H1 (cell line): ENCODE measurements around the gene MRPL19. TPM values are rescaled to one million over a fixed set of nuclear protein-coding genes. Genes with fewer than 3 reads are reported as not detected.

Experiments
- CTCF ChIA-PET: fragments of 300-600 bp; sonication (Branson Sonifier 250); formaldehyde crosslinking; loops from one replicate; lab custom pipeline; 2021; ENCODE audit not compliant: partially characterized antibody; lab: Charles Lee
- POLR2A ChIA-PET: fragments of 300-600 bp; sonication (Branson Sonifier 250); formaldehyde crosslinking; loops from one replicate; lab custom pipeline; 2021; ENCODE audit warnings: inconsistent platforms; ENCODE audit not compliant: partially characterized antibody; lab: Charles Lee
- DNase-seq, 2 experiments: peaks; one replicate each; pipeline versions ENCODE4 v3.0.0 to v3.0.0-alpha.2; 2010 to 2022; ENCODE audit warnings: low spot score in 2 of 2, low read depth in 1 of 2, mixed read lengths in 1 of 2
- FAIRE-seq: peaks from 2 replicates; lab custom pipeline; 2011; peaks lifted over from hg19 to GRCh38; lab: Jason Lieb, UNC
- H2AFZ ChIP-seq: 2 replicates; pipeline ENCODE4 v1.8.1; 2012; ENCODE audit warnings: low read length, inconsistent platforms
- H2AK5ac ChIP-seq: 2 replicates; pipeline ENCODE4 v1.6.1; 2013; ENCODE audit warnings: low read depth, low read length
- H2BK120ac ChIP-seq: replicated peaks from 2 replicates; pipeline ENCODE3; 2013; ENCODE audit warnings: low read depth, low read length, inconsistent platforms
- H2BK12ac ChIP-seq: 2 replicates; pipeline ENCODE4 v1.6.1; 2013; ENCODE audit warnings: low read depth, low read length
- H2BK15ac ChIP-seq: 2 replicates; pipeline ENCODE4 v1.6.1; 2013; ENCODE audit warnings: low read length
- H2BK20ac ChIP-seq: 2 replicates; pipeline ENCODE4 v1.6.1; 2013; ENCODE audit warnings: low read length
- H2BK5ac ChIP-seq: 2 replicates; pipeline ENCODE4 v1.6.1; 2013; ENCODE audit warnings: low read depth, low read length
- H3K14ac ChIP-seq: 2 replicates; pipeline ENCODE4 v1.6.1; 2013; ENCODE audit warnings: inconsistent platforms; ENCODE audit not compliant: insufficient read length
- H3K18ac ChIP-seq: 2 replicates; pipeline ENCODE4 v1.6.1; 2013; ENCODE audit warnings: low read length; ENCODE audit errors: extremely low read depth
- H3K23ac ChIP-seq: 2 replicates; pipeline ENCODE4 v1.6.1; 2013; ENCODE audit warnings: inconsistent platforms; ENCODE audit not compliant: insufficient read length
- H3K23me2 ChIP-seq: 2 replicates; pipeline ENCODE4 v1.6.1; 2013; ENCODE audit warnings: low read depth, low read length
- H3K27ac ChIP-seq: 2 replicates; pipeline ENCODE4 v1.6.1; 2011; ENCODE audit warnings: low read depth, low read length, inconsistent platforms
- H3K27me3 ChIP-seq, 4 experiments: replicated peaks in 1 of 4; 1 replicate in 1 of 4; 2 replicates in 3 of 4; pipeline versions ENCODE4 v1.6.1 to v1.8.1; 2011 to 2013; ENCODE audit warnings: low read length in 3 of 4, mild to moderate bottlenecking in 3 of 4, inconsistent platforms in 2 of 4, mixed read lengths in 2 of 4, moderate library complexity in 1 of 4; ENCODE audit not compliant: control insufficient read depth in 3 of 4, insufficient read depth in 3 of 4; ENCODE audit errors: extremely low read depth in 1 of 4
- H3K36me3 ChIP-seq, 4 experiments: 2 replicates each; pipeline versions ENCODE4 v1.6.1 to v1.8.1; 2011 to 2013; ENCODE audit warnings: mild to moderate bottlenecking in 4 of 4, low read length in 3 of 4, moderate library complexity in 2 of 4, control low read depth in 1 of 4, inconsistent platforms in 1 of 4; ENCODE audit not compliant: insufficient read depth in 4 of 4, control insufficient read depth in 2 of 4
- H3K4ac ChIP-seq: replicated peaks from 2 replicates; pipeline ENCODE3; 2013; ENCODE audit warnings: low read length, low read depth, mixed read lengths, inconsistent platforms; ENCODE audit not compliant: insufficient read length
- H3K4me1 ChIP-seq, 4 experiments: replicated peaks in 1 of 4; 1 replicate in 1 of 4; 2 replicates in 3 of 4; pipeline versions ENCODE4 v1.6.1 to v1.8.1; 2011 to 2013; ENCODE audit warnings: low read length in 3 of 4, inconsistent platforms in 2 of 4, mixed read lengths in 1 of 4; ENCODE audit not compliant: insufficient read depth in 4 of 4, control insufficient read depth in 3 of 4
- H3K4me2 ChIP-seq, 2 experiments: 2 replicates each; pipeline versions ENCODE4 v1.6.1 to v1.8.1; 2011 to 2013; ENCODE audit warnings: low read depth in 2 of 2, low read length in 2 of 2, control low read depth in 1 of 2, inconsistent platforms in 1 of 2, mild to moderate bottlenecking in 1 of 2; ENCODE audit not compliant: insufficient read depth in 1 of 2
- H3K4me3 ChIP-seq, 4 experiments: fragments of 200-600, 300-600 bp in 1 of 4; sonication (generic), shearing (Covaris generic), sonication (Bioruptor Twin) in 1 of 4; 2 replicates each; pipeline versions ENCODE4 v1.5.1 to v1.8.1; 2011 to 2016; ENCODE audit warnings: low read length in 4 of 4, low read depth in 3 of 4, control low read depth in 2 of 4, inconsistent platforms in 2 of 4, mild to moderate bottlenecking in 2 of 4, mixed read lengths in 1 of 4, moderate library complexity in 1 of 4; ENCODE audit not compliant: insufficient read depth in 2 of 4; ENCODE audit errors: extremely low read depth in 1 of 4
- H3K56ac ChIP-seq: replicated peaks from 2 replicates; pipeline ENCODE3; 2013; ENCODE audit warnings: low read depth, mild to moderate bottlenecking, mixed read lengths, low read length, inconsistent platforms; ENCODE audit not compliant: insufficient read length
- H3K79me1 ChIP-seq: 2 replicates; pipeline ENCODE4 v1.6.1; 2013; ENCODE audit warnings: low read depth, low read length, control low read depth
- H3K79me2 ChIP-seq, 2 experiments: 2 replicates each; pipeline versions ENCODE4 v1.6.1 to v1.8.1; 2012 to 2013; ENCODE audit warnings: low read length in 2 of 2, mild to moderate bottlenecking in 2 of 2, inconsistent platforms in 1 of 2; ENCODE audit not compliant: insufficient read depth in 2 of 2, control insufficient read depth in 1 of 2
- H3K9ac ChIP-seq, 4 experiments: replicated peaks in 1 of 4; 1 replicate in 1 of 4; 2 replicates in 3 of 4; pipeline versions ENCODE4 v1.6.1 to v1.8.1; 2011 to 2013; ENCODE audit warnings: low read depth in 3 of 4, low read length in 3 of 4, control low read depth in 2 of 4, mild to moderate bottlenecking in 2 of 4, moderate library complexity in 2 of 4, inconsistent platforms in 1 of 4; ENCODE audit errors: extremely low read depth in 1 of 4
- H3K9me3 ChIP-seq, 2 experiments: 2 replicates each; pipeline versions ENCODE4 v1.6.1 to v1.8.1; 2012 to 2013; ENCODE audit warnings: mild to moderate bottlenecking in 2 of 2, moderate library complexity in 2 of 2, control low read depth in 1 of 2, inconsistent platforms in 1 of 2, low read depth in 1 of 2, low read length in 1 of 2, mixed read lengths in 1 of 2; ENCODE audit not compliant: insufficient read depth in 2 of 2
- H4K20me1 ChIP-seq, 2 experiments: replicated peaks in 1 of 2; 2 replicates each; pipeline versions ENCODE3 to v1.8.1; 2011 to 2013; ENCODE audit warnings: inconsistent platforms in 2 of 2, low read length in 2 of 2, mild to moderate bottlenecking in 1 of 2; ENCODE audit not compliant: insufficient read depth in 2 of 2, control insufficient read depth in 1 of 2
- H4K5ac ChIP-seq: 2 replicates; pipeline ENCODE4 v1.6.1; 2013; ENCODE audit warnings: low read length, low read depth, mixed read lengths, inconsistent platforms; ENCODE audit not compliant: insufficient read length
- H4K8ac ChIP-seq: 2 replicates; pipeline ENCODE4 v1.8.0; 2013; ENCODE audit warnings: mild to moderate bottlenecking, moderate library complexity, low read length, inconsistent platforms; ENCODE audit not compliant: insufficient read depth; ENCODE audit errors: extremely low read depth
- H4K91ac ChIP-seq: replicated peaks from 2 replicates; pipeline ENCODE3; 2013; ENCODE audit warnings: low read length, mixed read lengths, inconsistent platforms; ENCODE audit not compliant: insufficient read length
- HDAC2 ChIP-seq, 2 experiments: fragments of 300-600 bp in 1 of 2; sonication (generic) in 1 of 2; IDR thresholded peaks; 2 replicates each; pipeline ENCODE4 v1.6.1; 2011 to 2012; ENCODE audit warnings: low read depth in 2 of 2, low read length in 2 of 2, mild to moderate bottlenecking in 2 of 2, moderate library complexity in 2 of 2, borderline replicate concordance in 1 of 2, inconsistent platforms in 1 of 2
- POLR2AphosphoS5 ChIP-seq: IDR thresholded peaks from 2 replicates; pipeline ENCODE4 v1.6.1; 2011; ENCODE audit warnings: low read depth, low read length
- RAD21 ChIP-seq, 2 experiments: IDR thresholded peaks in 1 of 2; conservative IDR thresholded peaks in 1 of 2; 2 replicates each; pipeline ENCODE4 v1.6.1; 2011; ENCODE audit warnings: low read depth in 2 of 2, low read length in 2 of 2, improper control_type of control experiment in 1 of 2, inconsistent platforms in 1 of 2, mild to moderate bottlenecking in 1 of 2, moderate library complexity in 1 of 2
- SIRT6 ChIP-seq: IDR thresholded peaks from one replicate; pipeline ENCODE4 v1.7.1; 2012; ENCODE audit warnings: low read length, inconsistent platforms
- WGBS, 2 experiments: shearing (Covaris generic) in 1 of 2; methylation state at CpG; one replicate each; pipeline versions ENCODE4 v1.1.6 to v1.1.7; 2013 to 2015; ENCODE audit warnings: low lambda C conversion rate in 2 of 2, mixed read lengths in 2 of 2, inconsistent platforms in 1 of 2, low coverage in 1 of 2, missing lambda C conversion rate in 1 of 2; ENCODE audit not compliant: insufficient replicate concordance in 2 of 2, insufficient coverage in 1 of 2, insufficient read length in 1 of 2; ENCODE audit errors: extremely low coverage in 1 of 2, missing lambda C conversion rate in 1 of 2; 5-methylcytosine and 5-hydroxymethylcytosine counted together
- polyA plus RNA-seq, 7 experiments: library from polyadenylated mRNA; depleted of rRNA in 3 of 7; stranded (reverse) in 5 of 7; unstranded in 2 of 7; fragments of >200 nt in 5 of 7; fragments of 200-250 nt in 2 of 7; gene quantifications; 1 replicate in 5 of 7; 2 replicates in 1 of 7; 4 replicates in 1 of 7; pipeline versions ENCODE4 v1.2.1 to v1.2.3, GENCODE V29; 2011 to 2013; ENCODE audit warnings: missing spikeins in 2 of 7, mixed read lengths in 2 of 7
- total RNA-seq: library from RNA; stranded (reverse); fragmentation: NEBNext Ultra II Directional; extraction: Animal tissue kit (Norgen Biotek cat#: 25700); gene quantifications from 2 replicates; pipeline ENCODE4 v1.2.1, GENCODE V29; 2021
- TF ChIP-seq, protein P1 (sequence below): IDR thresholded peaks from 2 replicates; pipeline ENCODE4 v1.6.1; 2011; ENCODE audit warnings: low read length, improper control_type of control experiment

The MRPL19 gene
- total and polyA plus RNA-seq, 2 of the 8 experiments (the other 6 are each of a cell fraction or from before 2014, with no cell fraction given) = 18.1 to 75.2 TPM

GRCh38 chr2:75596784-75597183, 49.8 kb upstream of the MRPL19 start:
- Histone ChIP-seq H2BK5ac (no peak overlapping the region), H4K91ac (no peak overlapping the region), H3K9me3 (no peaks in the 10 kb centered on the region), H3K27ac (no peak overlapping the region), H4K8ac (no peak overlapping the region), H2BK12ac (no peak overlapping the region), H3K4me2 (no peak overlapping the region), H3K4me1 (no peaks in the 10 kb centered on the region), H4K20me1 (no peaks in the 10 kb centered on the region), H3K27me3 (no peaks in the 10 kb centered on the region), H3K9ac (no peak overlapping the region), H2BK20ac (no peak overlapping the region), H3K4ac (no peak overlapping the region), H3K4me3 (no peak overlapping the region), H3K23me2 (no peaks in the 10 kb centered on the region), H3K14ac (no peak overlapping the region), H3K79me1 (no peaks in the 10 kb centered on the region), H2AK5ac (no peak overlapping the region), H3K18ac (no peak overlapping the region), H3K23ac (no peak overlapping the region), H2BK15ac (no peak overlapping the region), H3K36me3 (no peaks in the 10 kb centered on the region), H3K56ac (no peak overlapping the region), H4K5ac (no peak overlapping the region), H2AFZ (no peak overlapping the region), H2BK120ac (no peak overlapping the region), H3K79me2 (no peaks in the 10 kb centered on the region)
- WGBS, 2 experiments = 92% methylated on average over 4 of the region's 4 CpGs; no CpG with 5 or more reads in 1 of the 2 experiments
- DNase-seq (no peak), FAIRE-seq (no peak)
- TF ChIP-seq RAD21 (IDR thresholded peaks at IDR 0.05 in 1 of 2, conservative IDR thresholded peaks at IDR 0.05 in 1 of 2; ENCODE audit: low read depth in 2 of 2, low read length in 2 of 2) (no peak), POLR2AphosphoS5 (no peak), SIRT6 (no peak), HDAC2 (IDR thresholded peaks at IDR 0.05; ENCODE audit: borderline replicate concordance in 1 of 2, low read depth in 2 of 2, low read length in 2 of 2) (no peak)
- TF ChIP-seq, protein P1, sequence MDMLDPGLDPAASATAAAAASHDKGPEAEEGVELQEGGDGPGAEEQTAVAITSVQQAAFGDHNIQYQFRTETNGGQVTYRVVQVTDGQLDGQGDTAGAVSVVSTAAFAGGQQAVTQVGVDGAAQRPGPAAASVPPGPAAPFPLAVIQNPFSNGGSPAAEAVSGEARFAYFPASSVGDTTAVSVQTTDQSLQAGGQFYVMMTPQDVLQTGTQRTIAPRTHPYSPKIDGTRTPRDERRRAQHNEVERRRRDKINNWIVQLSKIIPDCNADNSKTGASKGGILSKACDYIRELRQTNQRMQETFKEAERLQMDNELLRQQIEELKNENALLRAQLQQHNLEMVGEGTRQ = no peak
- CTCF ChIA-PET = interaction anchor here (0.8 to 2.6 kb wide), 5 partner anchors 12 to 146 kb away, joined by 3 to 17 read pairs (median 3); no protein-coding TSS in a partner anchor
- POLR2A ChIA-PET = no interaction called here
